Endothelial cell of umbilical vein (primary cell): ENCODE results near the gene FABP1. TPM values are rescaled to one million over a fixed set of nuclear protein-coding genes. Genes with fewer than 3 reads are reported as not detected.

Source experiments
- BruUV-seq: library from RNA; stranded (reverse); fragments of 400-500 nt; replicated peaks from 2 replicates; lab custom pipeline; 2021; lab: Mats Ljungman, UMichigan
- CTCF ChIA-PET: fragments of 300-600, 350-600 bp; sonication (Branson Sonifier 250); formaldehyde crosslinking; loops from one replicate; lab custom pipeline; 2021; ENCODE audit warnings: antibody characterized with exemption, inconsistent platforms; lab: Charles Lee
- POLR2A ChIA-PET: fragments of 300-600, 350-600 bp; sonication (Branson Sonifier 250); formaldehyde crosslinking; loops from one replicate; lab custom pipeline; 2021; ENCODE audit warnings: antibody characterized with exemption, inconsistent platforms; lab: Charles Lee
- DNase-seq: peaks from one replicate; pipeline ENCODE4 v3.0.0-alpha.2; 2011; ENCODE audit warnings: low read depth, low spot score
- FAIRE-seq: peaks from 2 replicates; lab custom pipeline; 2011; peaks lifted over from hg19 to GRCh38; lab: Jason Lieb, UNC
- H2AFZ ChIP-seq: 2 replicates; pipeline ENCODE4 v1.6.0; 2012; ENCODE audit warnings: low read depth, low read length, control low read depth, inconsistent platforms
- H3K27ac ChIP-seq: 2 replicates; pipeline ENCODE4 v1.5.1; 2011; ENCODE audit warnings: low read depth, mild to moderate bottlenecking, control low read depth, low read length, moderate library complexity; ENCODE audit not compliant: insufficient read depth
- H3K27me3 ChIP-seq, 2 experiments: 2 replicates each; pipeline versions ENCODE4 v1.6.0 to v1.6.1; 2011; ENCODE audit warnings: low read length in 2 of 2, mixed read lengths in 1 of 2; ENCODE audit not compliant: control insufficient read depth in 2 of 2, insufficient read depth in 2 of 2
- H3K36me3 ChIP-seq, 2 experiments: 2 replicates in 1 of 2; 3 replicates in 1 of 2; pipeline ENCODE4 v1.5.1; 2011; ENCODE audit warnings: low read length in 2 of 2, mild to moderate bottlenecking in 1 of 2, moderate library complexity in 1 of 2; ENCODE audit not compliant: control insufficient read depth in 2 of 2, insufficient read depth in 2 of 2; ENCODE audit errors: extremely low read depth in 1 of 2
- H3K4me1 ChIP-seq: 3 replicates; pipeline ENCODE4 v1.5.1; 2011; ENCODE audit warnings: mild to moderate bottlenecking, low read length; ENCODE audit not compliant: control insufficient read depth, insufficient read depth; ENCODE audit errors: extremely low read depth
- H3K4me2 ChIP-seq: 2 replicates; pipeline ENCODE4 v1.6.1; 2011; ENCODE audit warnings: low read length, control low read depth, mixed read lengths; ENCODE audit not compliant: insufficient read depth
- H3K4me3 ChIP-seq, 3 experiments: fragments of 200-600 bp in 1 of 3; sonication (generic), shearing (Covaris generic) in 1 of 3; replicated peaks in 1 of 3; 2 replicates each; pipeline ENCODE4 v1.5.1; 2011 to 2016; ENCODE audit warnings: control low read depth in 3 of 3, low read length in 3 of 3, mild to moderate bottlenecking in 2 of 3, inconsistent platforms in 1 of 3, low read depth in 1 of 3, moderate library complexity in 1 of 3; ENCODE audit not compliant: insufficient read depth in 1 of 3
- H3K79me2 ChIP-seq: 2 replicates; pipeline ENCODE4 v1.6.0; 2012; ENCODE audit warnings: low read length, inconsistent platforms; ENCODE audit not compliant: control insufficient read depth, insufficient read depth
- H3K9ac ChIP-seq: replicated peaks from 2 replicates; pipeline ENCODE3; 2011; ENCODE audit warnings: low read length, control low read depth; ENCODE audit not compliant: insufficient read depth; ENCODE audit errors: extremely low read depth
- H3K9me1 ChIP-seq: replicated peaks from 3 replicates; pipeline ENCODE4 v1.6.0; 2011; ENCODE audit warnings: mild to moderate bottlenecking, low read length; ENCODE audit not compliant: control insufficient read depth, insufficient read depth; ENCODE audit errors: extremely low read depth
- H3K9me3 ChIP-seq: replicated peaks from 2 replicates; pipeline ENCODE4 v1.5.1; 2012; ENCODE audit warnings: low read length, inconsistent platforms; ENCODE audit not compliant: control insufficient read depth, insufficient read depth
- H4K20me1 ChIP-seq: replicated peaks from 2 replicates; pipeline ENCODE3; 2011; ENCODE audit warnings: mild to moderate bottlenecking, low read length; ENCODE audit not compliant: control insufficient read depth, insufficient read depth; ENCODE audit errors: extremely low read depth
- EZH2 ChIP-seq: IDR thresholded peaks from 2 replicates; pipeline ENCODE4 v1.6.1; 2012; ENCODE audit warnings: borderline replicate concordance, low read depth, mild to moderate bottlenecking, moderate library complexity, low read length, inconsistent platforms; ENCODE audit not compliant: severe bottlenecking
- FOS ChIP-seq: IDR thresholded peaks from 2 replicates; pipeline ENCODE4 v1.6.1; 2011; ENCODE audit warnings: mild to moderate bottlenecking, low read length, moderate library complexity, borderline replicate concordance; ENCODE audit not compliant: insufficient read depth
- GATA2 ChIP-seq: IDR thresholded peaks from 2 replicates; pipeline ENCODE4 v1.7.0; 2011; ENCODE audit warnings: low read depth, mild to moderate bottlenecking, moderate library complexity, mixed read lengths, low read length; ENCODE audit not compliant: insufficient read length, insufficient read depth
- JUN ChIP-seq: IDR thresholded peaks from 2 replicates; pipeline ENCODE4 v1.6.1; 2011; ENCODE audit warnings: borderline replicate concordance, low read depth; ENCODE audit not compliant: insufficient read length, insufficient read depth
- MYC ChIP-seq: IDR thresholded peaks from one replicate; pipeline ENCODE4 v1.6.1; 2011; ENCODE audit warnings: mild to moderate bottlenecking, low read depth, low read length
- POLR2A ChIP-seq: IDR thresholded peaks from 2 replicates; pipeline ENCODE4 v1.6.1; 2012; ENCODE audit warnings: low read depth, mild to moderate bottlenecking, control low read depth, low read length
- POLR2AphosphoS5 ChIP-seq: IDR thresholded peaks from 2 replicates; pipeline ENCODE4 v1.6.1; 2012; ENCODE audit warnings: low read depth, mild to moderate bottlenecking, control low read depth, low read length, moderate library complexity; ENCODE audit not compliant: insufficient read depth
- dilution Hi-C: fragments of 300-500 bp; cut with MboI; formaldehyde crosslinking; loops from one replicate; pipeline ENCODE4 v1.15.0; 2019; ENCODE audit warnings: low sequenced_read_pairs; ENCODE audit not compliant: extremely low pct_ligation_motif_present
- intact Hi-C: fragments of 100-400 bp; cut with micrococcal nuclease; formaldehyde crosslinking; loops from one replicate; pipeline ENCODE4 v1.10.0; 2022
- polyA plus RNA-seq, 4 experiments: library from polyadenylated mRNA; depleted of rRNA in 3 of 4; stranded (reverse) in 3 of 4; unstranded in 1 of 4; fragments of >200 nt; gene quantifications; 2 replicates each; pipeline versions ENCODE4 v1.2.1 to v1.2.3, GENCODE V29; 2011 to 2012; ENCODE audit warnings: missing spikeins in 1 of 4
- total RNA-seq: library from RNA; stranded (reverse); gene quantifications from 2 replicates; pipeline ENCODE4 v1.2.3, GENCODE V29; 2021
- TF ChIP-seq, protein P1 (sequence below): IDR thresholded peaks from 2 replicates; pipeline ENCODE4 v1.6.1; 2011; ENCODE audit not compliant: insufficient read depth, insufficient read length
- TF ChIP-seq, protein P2 (sequence below), 2 donors: IDR thresholded peaks; 1 replicate in 1 of 2; 2 replicates in 1 of 2; pipeline ENCODE4 v1.5.1; 2011; ENCODE audit warnings: low read length in 2 of 2, mild to moderate bottlenecking in 2 of 2, moderate library complexity in 2 of 2, control low read depth in 1 of 2, inconsistent platforms in 1 of 2, low read depth in 1 of 2; ENCODE audit not compliant: insufficient read depth in 1 of 2; ENCODE audit errors: extremely low read depth in 1 of 2

The FABP1 gene
- total and polyA plus RNA-seq, 2 donors (not counting 3 experiments of a cell fraction or from before 2014, with no cell fraction given): not detected

DNA sequence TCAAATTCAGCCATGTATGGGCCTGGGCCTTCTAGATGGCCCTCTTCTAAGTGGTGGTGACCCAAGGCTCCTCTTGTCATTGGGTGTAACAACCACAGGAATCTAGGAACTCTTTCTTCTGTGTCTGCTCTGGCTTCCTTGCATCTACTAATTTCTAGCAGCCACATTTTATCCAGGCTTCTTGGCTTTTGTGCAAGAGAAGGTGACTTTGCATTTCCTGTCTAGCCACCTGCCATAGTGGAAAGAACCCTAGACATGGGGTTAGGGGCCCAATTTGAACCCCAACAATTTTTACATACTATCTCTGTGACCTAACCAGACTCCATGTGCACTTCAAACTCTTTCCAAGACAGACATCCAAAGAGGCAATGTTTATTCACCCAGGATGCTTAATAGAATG, 35.1 kb downstream of the FABP1 start:
- dilution Hi-C loops: no loop called here
- CTCF ChIA-PET: interaction anchor here (1.0 kb wide), 1 partner anchor 8 kb away, joined by 3 read pairs; no protein-coding TSS in a partner anchor

DNA sequence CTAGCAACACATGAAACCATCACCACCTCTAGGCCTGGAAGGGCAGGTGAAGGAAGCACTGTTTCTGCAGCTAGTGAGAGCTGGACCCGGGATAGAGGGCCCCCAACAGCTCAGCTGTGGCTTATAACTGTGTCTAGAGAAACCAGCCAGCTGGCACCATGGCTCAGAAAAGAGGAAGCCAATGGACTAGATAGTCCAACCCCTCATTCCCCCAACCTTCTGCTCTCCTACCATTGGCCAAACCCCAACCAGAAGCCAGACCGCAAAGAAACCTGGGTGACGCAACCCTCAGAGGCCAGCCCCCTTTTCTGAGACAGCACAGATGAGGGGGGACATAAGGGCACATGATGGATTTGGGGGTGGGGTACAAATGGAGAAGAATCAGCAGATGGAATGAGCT, 35.9 kb downstream of the FABP1 start:
- no peak for TF ChIP-seq MYC
- TF ChIP-seq POLR2A: no peak
- TF ChIP-seq, protein P1, sequence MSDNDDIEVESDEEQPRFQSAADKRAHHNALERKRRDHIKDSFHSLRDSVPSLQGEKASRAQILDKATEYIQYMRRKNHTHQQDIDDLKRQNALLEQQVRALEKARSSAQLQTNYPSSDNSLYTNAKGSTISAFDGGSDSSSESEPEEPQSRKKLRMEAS: no peak
- no peak for TF ChIP-seq EZH2
- no peak for TF ChIP-seq POLR2AphosphoS5
- TF ChIP-seq FOS: no peak
- TF ChIP-seq JUN: no peak
- TF ChIP-seq, protein P2, sequence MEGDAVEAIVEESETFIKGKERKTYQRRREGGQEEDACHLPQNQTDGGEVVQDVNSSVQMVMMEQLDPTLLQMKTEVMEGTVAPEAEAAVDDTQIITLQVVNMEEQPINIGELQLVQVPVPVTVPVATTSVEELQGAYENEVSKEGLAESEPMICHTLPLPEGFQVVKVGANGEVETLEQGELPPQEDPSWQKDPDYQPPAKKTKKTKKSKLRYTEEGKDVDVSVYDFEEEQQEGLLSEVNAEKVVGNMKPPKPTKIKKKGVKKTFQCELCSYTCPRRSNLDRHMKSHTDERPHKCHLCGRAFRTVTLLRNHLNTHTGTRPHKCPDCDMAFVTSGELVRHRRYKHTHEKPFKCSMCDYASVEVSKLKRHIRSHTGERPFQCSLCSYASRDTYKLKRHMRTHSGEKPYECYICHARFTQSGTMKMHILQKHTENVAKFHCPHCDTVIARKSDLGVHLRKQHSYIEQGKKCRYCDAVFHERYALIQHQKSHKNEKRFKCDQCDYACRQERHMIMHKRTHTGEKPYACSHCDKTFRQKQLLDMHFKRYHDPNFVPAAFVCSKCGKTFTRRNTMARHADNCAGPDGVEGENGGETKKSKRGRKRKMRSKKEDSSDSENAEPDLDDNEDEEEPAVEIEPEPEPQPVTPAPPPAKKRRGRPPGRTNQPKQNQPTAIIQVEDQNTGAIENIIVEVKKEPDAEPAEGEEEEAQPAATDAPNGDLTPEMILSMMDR (IDR thresholded peaks at IDR 0.05; ENCODE audit: extremely low read depth in 1 of 2, insufficient read depth in 1 of 2, low read depth in 1 of 2, low read length in 2 of 2): no peak
- no peaks in the 10 kb centered on the region for H3K9me1 ChIP-seq
- H3K79me2 ChIP-seq: no peaks in the 10 kb centered on the region
- ChIA-PET CTCF (interaction anchor here (1.0 kb wide), 1 partner anchor 8 kb away, joined by 3 read pairs; no protein-coding TSS in a partner anchor), POLR2A (no interaction called here)
- H3K27me3 ChIP-seq: no peaks in the 10 kb centered on the region
- H3K27ac ChIP-seq: no peak overlapping the region
- BruUV-seq: no TSS peak
- no peak for DNase-seq
- dilution Hi-C loops: no loop called here
- no peak overlapping the region for H2AFZ ChIP-seq
- no peak overlapping the region for H3K4me3 ChIP-seq
- intact Hi-C loops: no loop called here
- H4K20me1 ChIP-seq: no peaks in the 10 kb centered on the region
- H3K9ac ChIP-seq: no peak overlapping the region
- no peaks in the 10 kb centered on the region for H3K9me3 ChIP-seq
- H3K36me3 ChIP-seq: no peaks in the 10 kb centered on the region
- no peak overlapping the region for H3K4me2 ChIP-seq
- no peak for FAIRE-seq
- no peaks in the 10 kb centered on the region for H3K4me1 ChIP-seq

More for the DNA sequence above, 35.1 kb downstream of the FABP1 start:
- Histone ChIP-seq H3K36me3 (no peaks in the 10 kb centered on the region), H3K9me1 (no peaks in the 10 kb centered on the region), H3K79me2 (no peaks in the 10 kb centered on the region), H2AFZ (no peak overlapping the region), H3K9me3 (no peaks in the 10 kb centered on the region), H3K27me3 (no peaks in the 10 kb centered on the region), H3K4me1 (no peaks in the 10 kb centered on the region), H3K4me3 (no peak overlapping the region), H3K9ac (no peak overlapping the region), H3K27ac (no peak overlapping the region), H3K4me2 (no peak overlapping the region), H4K20me1 (no peaks in the 10 kb centered on the region)
- no peak for FAIRE-seq
- DNase-seq: no peak
- POLR2A ChIA-PET: no interaction called here
- intact Hi-C loops: no loop called here
- BruUV-seq: no TSS peak
- TF ChIP-seq, protein P1: no peak
- no peak for TF ChIP-seq GATA2
- TF ChIP-seq EZH2: no peak
- no peak for TF ChIP-seq POLR2AphosphoS5
- TF ChIP-seq FOS: no peak
- no peak for TF ChIP-seq JUN
- TF ChIP-seq MYC: no peak
